GM04503 (cell line): ENCODE data around the gene TPD52L1.

Source experiments
- DNase-seq: peaks from one replicate; pipeline ENCODE4 v3.0.0-alpha.2; 2012; ENCODE audit warnings: low read depth

Gene TPD52L1

DNA sequence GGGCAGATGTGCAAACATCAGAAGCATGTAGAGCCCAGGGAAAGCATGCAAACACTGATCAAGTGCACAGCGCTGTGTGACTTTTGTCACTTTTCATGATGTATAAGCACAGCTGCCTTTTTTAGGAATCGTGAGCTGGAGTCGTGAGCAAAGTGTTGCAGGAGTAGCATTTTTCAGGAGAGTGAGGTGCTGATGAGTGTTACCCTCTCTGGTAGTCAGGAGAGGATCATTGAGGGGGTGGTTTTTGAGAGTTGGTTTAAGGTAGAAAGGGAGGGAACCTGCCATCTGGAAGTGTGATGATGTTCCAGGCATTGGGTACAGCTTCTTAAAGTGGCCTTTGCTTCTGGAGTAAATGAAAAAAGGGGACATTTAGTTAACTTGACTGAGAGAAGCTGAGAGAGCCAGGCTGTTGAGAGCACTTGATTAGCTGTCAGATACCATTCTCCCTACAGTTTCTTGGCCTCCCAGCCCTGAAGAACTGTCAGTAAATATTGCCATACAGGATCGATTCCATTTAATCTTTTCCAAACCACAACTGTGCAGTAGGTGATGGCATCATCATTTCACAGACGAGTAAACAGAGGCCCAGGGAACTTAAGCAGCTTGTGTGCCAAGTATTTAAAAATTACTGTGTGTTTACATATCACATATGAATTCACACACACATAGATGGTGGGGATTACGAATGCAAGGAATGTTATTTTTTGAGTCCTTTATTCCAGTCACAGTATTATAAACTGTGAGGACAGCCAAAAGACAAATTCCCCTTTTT, 28.9 kb downstream of the TPD52L1 start:
- no peak for DNase-seq

DNA sequence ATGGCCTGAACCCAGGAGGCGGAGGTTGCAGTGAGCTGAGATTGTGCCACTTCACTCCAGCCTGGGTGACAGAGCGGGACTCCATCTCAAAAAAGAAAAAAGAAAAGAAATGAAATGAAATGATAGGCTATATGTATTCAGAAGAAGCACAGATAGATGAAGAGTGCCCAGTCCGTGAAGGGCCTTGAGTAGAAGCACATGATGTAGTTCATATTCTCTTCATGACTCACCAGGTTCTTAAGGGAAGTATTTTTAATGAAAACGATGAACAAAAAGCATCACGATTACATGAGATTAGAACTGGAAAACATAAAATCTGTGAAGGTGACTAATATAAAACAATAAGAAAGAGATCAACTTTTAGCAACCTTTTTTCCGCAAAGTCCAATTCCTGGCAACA, 29.8 kb downstream of the TPD52L1 start:
- DNase-seq, result no peak

DNA sequence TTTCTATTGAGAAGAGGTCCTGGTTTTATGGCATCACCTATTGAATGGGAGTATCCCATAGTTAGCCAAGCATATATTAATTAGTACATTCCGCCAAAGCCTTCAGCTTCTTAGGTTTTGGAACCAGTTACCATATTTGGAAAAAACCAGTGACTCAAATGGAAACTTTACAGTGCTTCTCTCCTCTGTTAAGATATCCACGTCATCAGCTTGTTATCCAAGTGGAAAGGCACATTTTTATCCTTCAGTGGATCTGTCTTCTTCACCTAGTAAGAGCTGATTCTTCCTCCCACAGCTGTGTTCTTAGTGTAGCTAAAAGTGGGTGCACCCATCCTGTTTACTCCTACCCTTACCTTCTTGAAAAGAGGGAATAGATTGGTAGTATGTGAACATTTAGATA, 34.5 kb downstream of the TPD52L1 start:
- no peak for DNase-seq

DNA sequence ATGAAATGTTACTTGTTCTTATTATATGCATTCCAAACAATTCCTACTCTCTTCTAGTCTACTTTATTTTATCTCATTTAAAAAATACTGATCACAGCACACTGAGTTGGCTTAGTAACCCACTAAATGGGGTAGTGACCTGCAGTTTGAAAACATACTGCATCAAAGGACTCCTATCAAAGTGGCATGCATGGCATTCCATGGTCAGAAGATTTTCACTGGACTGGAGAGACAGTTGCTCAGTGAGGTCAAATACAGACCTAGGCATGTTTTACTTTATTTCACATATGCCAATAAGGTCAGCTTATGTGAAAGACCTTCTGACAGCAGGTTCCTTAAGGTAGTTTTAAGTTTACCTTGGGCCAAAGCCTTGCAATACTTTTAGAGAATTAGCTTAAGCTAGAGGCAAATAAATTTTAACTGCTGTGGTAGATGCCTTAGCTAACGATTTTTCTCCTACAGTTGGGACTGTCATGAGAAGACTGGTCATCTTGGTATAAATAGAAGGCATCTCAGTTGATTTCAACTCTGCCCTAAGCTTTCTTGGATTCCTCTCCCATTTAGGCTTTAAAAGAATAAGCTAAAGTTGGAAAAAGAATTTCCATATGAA, 35.1 kb downstream of the TPD52L1 start:
- no peak for DNase-seq

DNA sequence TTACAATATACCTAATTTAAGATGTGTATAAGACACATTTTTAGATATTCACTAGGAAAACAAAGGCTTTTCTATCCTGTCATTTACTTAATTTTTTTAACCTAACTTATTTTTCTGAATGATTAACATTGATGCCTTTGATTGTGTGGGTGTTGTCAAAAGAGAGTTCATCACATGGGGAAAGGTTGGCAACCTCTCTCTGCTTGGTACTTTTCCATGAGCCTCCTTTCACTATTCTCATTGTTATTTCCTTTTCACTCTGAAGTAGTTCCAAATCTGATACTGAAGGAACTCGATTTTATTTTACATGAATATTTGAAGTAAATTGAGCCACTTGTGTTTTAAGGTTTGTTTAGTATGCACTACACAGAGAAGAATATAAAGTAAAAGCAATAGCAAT, 35.9 kb downstream of the TPD52L1 start:
- no peak for DNase-seq

DNA sequence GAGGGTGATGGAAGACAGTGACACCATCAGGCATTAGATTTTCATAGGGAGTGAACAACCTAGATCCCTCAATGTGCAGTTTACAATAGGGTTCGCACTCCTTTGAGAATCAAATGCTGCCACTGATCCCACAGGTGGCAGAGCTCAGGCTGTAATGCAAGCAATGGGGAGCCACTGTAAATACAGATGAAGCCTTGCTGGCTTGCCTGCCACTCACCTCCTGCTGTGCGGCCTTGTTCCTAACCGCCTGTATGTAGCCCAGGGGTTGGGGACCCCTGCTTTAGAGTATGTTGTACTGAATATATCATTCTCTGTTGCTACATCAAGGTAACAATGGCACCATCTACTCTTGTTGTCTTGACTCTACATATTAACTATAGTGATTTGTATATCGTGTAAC, 37.1 kb downstream of the TPD52L1 start:
- DNase-seq, result no peak

DNA sequence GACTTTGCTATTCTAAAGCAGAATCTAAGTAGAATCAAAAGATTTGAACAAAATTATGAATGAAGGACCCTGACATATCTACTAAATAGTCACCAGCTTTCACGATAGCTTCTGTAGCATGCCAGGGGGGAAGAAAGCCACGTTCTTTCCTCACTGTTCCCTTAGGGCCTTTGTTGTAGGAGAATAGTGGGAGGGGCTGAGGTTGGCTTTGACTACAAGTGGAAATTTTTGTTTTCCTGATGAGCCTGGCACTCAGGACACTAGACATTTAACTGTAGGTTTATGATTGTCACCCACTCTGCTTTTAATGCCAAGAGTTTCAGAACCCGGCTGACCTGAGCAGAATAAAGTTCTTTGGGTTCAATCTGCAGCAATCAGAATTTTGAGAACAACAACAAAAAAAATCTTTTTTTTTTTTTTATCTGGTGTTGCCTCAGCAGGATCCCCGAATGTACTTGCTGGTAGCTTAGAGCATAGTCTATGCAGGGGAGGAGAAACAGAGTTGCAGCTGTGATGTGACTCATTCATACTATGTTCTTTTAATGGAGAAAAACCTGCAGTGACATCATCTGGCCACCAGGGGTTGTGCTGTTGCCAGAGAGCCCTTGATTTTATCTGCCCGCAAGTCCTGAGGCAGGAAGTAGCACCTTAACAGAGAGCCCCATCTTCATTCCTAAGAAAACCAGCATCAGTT, 38.5 kb downstream of the TPD52L1 start:
- DNase-seq, result peak; percentile 15

DNA sequence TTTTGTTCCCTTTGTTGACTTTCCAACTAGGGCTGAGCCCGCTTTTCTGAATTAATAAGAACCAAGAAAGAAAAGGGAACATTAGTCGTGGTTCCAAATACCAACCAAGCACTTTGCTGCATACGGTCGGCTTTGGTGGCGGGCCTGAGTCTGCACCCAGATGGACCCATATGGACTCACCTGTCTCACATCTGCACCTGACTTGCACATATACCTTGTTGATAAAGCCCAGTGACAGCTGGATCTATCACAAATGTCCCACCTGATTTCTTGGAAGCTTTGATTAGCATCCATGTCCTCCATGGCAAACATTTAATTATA, 39.0 kb downstream of the TPD52L1 start:
- DNase-seq, result no peak

DNA sequence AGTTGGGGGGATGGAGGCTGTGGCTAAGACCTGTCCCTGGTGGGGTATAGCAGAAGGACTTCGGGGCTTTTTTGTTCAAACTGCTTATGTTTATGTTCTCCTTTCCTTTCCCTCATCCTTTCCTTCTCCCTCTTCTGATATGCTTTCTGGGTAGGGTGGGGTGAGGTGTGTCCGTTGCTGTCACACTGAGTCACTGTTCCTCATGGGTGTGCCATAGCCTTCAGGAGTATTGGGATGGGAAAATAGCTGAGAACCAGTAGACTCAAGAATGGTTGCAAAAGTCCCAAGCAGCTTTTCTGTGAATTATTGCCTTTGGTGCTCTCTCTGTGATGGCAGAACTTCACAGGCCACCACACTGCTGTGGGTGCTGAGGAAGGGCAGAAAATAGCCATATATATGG, 39.6 kb downstream of the TPD52L1 start:
- DNase-seq, result no peak

DNA sequence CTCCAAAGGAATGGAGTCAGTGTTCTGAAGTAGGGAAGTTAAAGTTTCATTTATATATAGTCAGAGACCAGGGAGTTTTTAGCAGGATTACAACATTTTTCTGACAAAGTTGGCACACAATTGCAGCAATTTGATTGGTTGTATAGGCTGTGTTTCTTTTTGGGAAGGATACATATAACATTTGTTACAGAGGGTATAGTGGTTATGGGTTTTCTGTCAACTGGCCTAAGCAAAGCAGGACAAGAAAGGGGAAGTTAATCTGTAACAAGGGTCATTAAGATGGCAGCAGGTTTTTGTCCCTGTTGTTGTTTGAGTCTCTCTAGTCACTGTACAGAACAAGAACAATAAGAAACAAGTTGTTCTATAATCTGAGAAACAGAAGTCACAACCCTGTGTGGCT, 41.4 kb downstream of the TPD52L1 start:
- no peak for DNase-seq

DNA sequence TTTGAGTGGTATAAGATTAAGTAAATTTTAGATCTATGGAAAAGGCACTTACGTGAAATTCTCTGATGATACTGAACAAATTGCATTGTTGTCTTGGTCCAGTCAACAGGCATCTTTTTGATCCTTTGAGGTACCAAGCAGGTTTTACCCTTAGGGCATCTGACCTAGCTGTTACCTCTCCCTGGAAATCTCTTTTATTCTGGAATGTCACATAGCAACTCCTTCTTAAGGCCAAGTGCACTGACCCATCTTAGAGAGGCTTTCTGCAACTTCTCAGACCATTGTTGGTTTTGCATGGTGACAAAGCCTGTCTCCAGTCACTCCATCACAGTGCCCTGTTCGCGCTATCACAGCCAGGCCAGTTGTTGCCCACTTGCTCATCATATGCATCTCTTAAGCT, 42.0 kb downstream of the TPD52L1 start:
- no peak for DNase-seq

DNA sequence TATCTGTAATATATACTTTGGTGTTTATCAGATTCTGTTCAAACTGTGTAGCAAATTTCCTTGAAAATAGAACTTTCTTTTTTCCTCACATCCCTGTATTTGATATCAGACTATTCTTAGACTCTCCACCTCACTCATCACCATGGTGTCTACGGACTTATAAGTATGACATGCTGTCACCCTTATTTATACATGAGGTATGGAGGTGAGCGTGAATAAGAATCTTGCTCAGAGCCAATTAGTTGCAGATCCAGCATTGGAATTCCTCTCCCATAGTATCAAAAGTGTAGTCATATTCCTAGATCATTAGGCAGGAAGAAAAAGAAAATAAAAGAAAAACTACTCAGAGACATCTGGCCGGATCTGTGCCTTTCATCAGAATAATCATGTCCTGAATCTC, 43.0 kb downstream of the TPD52L1 start:
- DNase-seq, result no peak

DNA sequence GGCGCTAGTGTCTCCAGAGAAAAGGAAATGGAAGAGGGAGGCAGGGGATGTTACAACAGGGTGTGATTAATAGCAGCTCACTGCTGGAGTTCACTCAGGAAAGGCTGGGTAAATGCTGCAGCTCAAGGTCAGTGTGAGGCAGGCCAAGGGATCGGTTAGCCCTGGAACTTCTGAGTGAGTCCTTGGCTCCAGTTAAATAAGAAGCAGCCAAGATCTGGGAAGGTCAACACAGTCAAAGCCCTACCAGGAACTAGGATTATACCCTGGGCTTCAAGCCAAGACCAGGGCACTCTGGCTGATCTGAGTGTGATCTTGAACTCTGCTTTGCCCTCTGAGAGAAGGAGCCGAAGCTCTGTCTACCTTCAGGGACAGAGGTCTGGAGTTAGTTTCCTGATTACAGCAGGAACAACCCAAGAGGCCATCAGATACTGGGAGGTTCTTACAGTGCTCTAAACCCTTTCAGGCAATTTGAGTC, 44.3 kb downstream of the TPD52L1 start:
- DNase-seq, result peak; percentile 23

DNA sequence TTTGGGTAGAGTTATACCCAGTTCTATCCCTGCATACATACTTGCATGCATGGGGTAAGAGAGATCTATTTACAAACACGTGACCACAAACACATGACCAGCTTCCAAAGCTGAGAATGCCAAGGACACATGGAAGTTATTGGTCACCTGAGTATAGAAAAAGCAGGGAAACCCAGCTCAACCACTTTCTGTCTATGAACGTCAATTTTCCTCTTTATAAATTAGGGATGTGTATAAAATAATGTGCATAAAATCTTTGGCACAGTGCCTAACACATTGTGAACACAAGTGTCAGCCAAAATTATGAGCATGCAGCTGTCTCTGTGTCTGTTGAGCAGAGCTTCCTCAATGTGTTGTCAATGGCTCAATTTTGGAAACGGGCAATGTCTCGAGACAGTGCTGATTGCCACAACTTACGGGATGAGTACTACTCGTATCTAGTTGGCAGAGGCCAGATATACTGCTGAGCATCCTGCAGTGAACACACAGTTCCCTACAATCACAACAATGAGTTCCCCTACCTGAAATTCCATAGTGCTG, 44.9 kb downstream of the TPD52L1 start:
- DNase-seq, result no peak

DNA sequence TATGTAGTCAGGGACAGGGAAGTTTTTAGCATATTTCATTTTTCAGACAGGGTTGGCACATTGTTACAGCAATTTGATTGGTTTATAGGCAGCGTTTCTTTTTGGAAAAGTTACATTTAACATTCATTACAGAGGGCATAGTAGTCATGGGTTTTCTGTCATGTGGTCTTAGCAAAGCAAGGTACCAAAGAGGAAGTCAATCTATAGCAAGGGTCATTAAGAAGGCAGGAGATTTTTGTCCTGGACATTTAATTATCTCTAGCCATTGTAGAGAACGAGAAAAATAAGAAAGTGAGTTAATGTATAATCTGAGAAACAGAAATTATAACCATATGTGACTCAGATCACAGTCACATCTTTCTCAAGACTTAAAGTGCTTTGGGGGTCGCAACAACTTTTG, 47.4 kb downstream of the TPD52L1 start:
- no peak for DNase-seq

DNA sequence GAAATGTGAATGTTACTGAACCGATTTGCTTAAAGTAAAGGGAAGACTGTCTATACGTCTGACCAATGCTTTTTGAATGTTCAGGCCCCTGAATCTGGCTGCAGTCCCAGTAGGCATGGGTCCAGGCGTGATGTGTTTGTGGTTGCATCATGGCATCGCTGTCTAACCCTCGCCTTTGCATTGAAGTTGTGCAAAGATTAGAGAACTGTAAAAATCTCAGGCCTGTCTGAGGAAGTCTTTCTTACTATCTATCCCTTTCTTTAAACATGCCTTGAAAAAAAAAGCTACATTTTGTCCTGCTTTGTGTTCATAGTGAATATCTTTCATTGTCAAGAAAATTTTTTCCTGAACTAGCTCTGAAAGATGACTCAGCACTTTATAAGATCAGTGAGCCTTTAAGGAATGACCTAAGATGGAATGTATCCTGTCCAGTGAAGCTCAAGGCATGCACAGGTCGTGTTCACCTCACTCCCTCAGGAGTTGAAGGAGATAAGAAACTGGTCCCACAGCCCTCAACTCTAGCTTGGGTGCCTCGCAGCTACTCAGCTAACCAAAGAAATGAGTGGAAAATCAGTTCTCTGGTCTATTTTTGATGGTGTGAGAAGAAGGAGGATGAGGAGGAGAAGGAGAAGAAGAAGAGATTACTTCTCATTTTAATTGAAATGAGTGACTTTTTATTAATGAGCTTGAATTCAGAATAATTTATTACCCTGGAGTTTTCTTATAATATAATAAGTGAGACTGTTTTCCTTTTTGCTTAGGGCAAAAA, 48.6 kb downstream of the TPD52L1 start:
- DNase-seq, result peak; percentile 25

DNA sequence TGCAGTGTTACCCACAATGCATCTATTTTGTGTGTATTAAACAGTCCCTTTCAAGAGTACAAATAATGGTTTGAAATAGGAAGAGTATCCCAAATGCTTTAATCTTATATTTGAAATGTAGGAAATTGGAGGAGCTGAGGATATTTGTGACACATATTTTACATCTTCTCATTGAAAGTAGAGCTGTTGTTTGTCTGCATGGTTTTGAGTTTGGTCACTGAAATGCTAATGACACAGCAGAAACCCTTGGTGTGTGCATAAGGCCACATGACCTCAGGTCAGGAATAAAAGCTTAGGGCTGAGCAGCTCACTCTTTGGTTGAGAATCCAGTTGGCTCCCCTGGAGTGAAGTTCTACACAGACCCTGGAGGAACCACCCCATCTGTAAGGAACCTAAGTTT, 49.8 kb downstream of the TPD52L1 start:
- DNase-seq, result no peak

DNA sequence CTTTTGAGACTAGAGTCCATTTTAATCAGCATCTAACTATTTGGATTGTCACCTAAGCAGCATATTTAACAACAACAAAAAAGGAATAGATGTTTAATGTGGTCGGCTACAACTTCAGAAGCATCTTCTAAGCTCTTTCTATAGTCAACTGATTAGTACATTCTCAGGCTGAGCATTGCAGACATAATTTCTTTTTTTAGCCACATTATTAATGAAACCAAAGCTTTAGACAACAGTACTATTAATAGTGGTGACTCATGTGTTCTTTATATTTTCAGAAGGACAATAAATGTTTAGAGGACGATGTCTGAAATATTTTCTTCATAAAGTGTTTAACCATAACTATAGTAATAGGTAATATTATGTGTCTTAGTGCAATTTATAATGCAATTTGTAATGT, 52.4 kb downstream of the TPD52L1 start:
- DNase-seq, result no peak

DNA sequence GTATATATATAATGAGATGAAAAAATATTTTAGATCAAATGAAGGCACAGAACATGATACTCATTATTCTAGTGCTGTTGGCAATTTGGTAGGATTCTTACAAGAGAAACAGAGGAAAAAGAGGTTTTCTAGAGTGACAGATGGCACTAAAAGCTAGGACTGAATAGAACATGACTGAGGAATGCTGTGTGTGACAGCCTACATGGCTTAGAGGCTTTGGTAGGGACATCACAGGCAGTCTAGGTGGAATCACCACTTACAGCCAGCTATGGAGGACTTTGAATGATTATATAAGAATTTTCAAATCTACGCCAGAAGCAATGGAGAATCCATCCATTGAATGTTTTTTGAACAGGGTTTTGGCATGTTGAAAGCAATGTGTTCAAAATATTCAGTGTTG, 52.8 kb downstream of the TPD52L1 start:
- no peak for DNase-seq

DNA sequence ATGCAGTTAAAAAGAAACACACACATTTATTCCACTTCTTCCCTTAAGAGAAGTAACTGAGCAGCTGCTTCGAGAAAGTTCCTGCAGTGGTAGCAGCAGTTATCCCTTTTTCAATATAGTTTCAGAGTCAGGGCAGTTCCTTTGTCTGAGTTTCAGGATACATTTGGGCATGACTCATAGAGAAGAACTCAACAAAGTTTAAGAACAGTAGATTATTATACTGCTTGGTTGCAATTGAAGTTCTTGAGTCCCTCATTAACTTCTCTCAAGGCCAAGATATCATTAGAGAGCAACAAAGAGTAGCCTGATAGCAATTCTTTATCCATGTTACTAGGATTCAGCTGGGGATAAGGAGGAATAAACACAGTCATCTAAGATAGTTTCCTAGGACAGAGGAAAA, 54.4 kb downstream of the TPD52L1 start:
- no peak for DNase-seq

DNA sequence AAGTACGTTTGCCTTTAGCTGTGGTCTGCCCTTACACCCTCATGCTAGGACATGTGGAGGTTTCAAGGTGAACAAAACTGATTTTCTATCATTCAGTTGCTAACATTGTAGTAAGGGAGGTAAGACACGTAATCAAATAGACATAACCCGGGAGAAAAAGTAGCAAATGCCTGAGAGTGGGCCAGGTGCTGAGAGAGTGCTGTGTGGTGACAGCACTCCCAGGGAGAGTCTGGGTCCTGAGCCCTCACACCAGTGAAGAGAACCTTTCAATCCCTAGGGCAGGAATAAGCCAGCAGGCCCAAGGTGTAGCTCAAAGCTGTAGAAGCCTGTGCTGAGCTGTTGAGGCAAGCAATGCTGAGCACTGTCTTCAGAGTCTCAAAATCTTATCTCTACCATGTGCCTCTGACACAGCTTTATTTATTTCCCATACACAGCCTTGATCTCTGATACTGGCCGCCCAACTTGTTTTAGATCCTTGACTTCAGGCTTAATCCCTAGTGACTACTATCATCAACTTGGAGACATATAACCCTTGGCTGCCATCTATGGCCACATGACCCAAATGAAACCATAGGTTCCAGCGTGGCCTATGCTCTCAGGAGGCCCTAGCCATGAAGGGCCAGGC, 55.2 kb downstream of the TPD52L1 start:
- no peak for DNase-seq

DNA sequence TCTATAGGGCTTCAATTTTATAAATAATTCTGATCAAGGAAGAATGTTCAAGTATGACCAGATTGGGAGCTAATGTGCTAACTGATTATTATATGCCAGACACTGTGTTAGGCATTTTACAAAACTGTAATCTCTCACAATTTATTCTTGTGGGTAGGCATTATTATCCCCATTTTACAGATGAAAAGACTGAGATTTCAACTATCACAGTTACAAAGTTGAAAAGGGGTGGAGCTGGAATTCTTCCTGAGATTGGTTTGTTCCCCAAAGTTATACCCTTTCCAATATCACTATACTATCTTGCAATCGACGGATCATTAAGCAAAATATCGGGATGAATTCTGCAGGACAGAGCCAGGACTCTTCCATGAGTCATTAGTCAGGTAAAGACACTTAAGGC, 57.1 kb downstream of the TPD52L1 start:
- no peak for DNase-seq
